Panc1 (cell line): ENCODE measurements around the gene DNAJC16. TPM values are rescaled to one million over a fixed set of nuclear protein-coding genes. Genes with fewer than 3 reads are reported as not detected.

Experiments used
- ATAC-seq: fragments of 200-7000 bp; cut with Tn5 transposase; 2 replicates; pipeline ENCODE4 v1.9.1; 2020; ENCODE audit warnings: mild to moderate bottlenecking, moderate library complexity
- BruUV-seq: library from RNA; stranded (reverse); fragments of 400-500 nt; replicated peaks from 2 replicates; lab custom pipeline; 2021; lab: Mats Ljungman, UMichigan
- CTCF ChIA-PET: fragments of 300-600 bp; sonication (Branson Sonifier 250); formaldehyde crosslinking; loops from one replicate; lab custom pipeline; 2022; ENCODE audit warnings: antibody characterized with exemption; lab: Charles Lee
- POLR2A ChIA-PET: fragments of 300-600 bp; sonication (Branson Sonifier 250); formaldehyde crosslinking; loops from one replicate; lab custom pipeline; 2022; ENCODE audit warnings: antibody characterized with exemption; lab: Charles Lee
- DNase-seq: peaks from one replicate; pipeline ENCODE4 v3.0.0-alpha.2; 2010; ENCODE audit warnings: low read depth, low spot score
- H3K27ac ChIP-seq: 2 replicates; pipeline ENCODE4 v1.5.1; 2011; ENCODE audit warnings: mild to moderate bottlenecking, low read length, inconsistent platforms
- H3K27me3 ChIP-seq: fragments of 200-500 bp; sonication (Bioruptor generic); 2 replicates; pipeline ENCODE4 v1.6.0; 2014; ENCODE audit warnings: low read length, inconsistent platforms; ENCODE audit not compliant: control insufficient read depth, insufficient read depth
- H3K36me3 ChIP-seq: fragments of 200-500 bp; sonication (Bioruptor generic); 2 replicates; pipeline ENCODE4 v1.5.1; 2014; ENCODE audit warnings: inconsistent platforms, mild to moderate bottlenecking, low read length, moderate library complexity; ENCODE audit not compliant: control insufficient read depth, insufficient read depth
- H3K4me1 ChIP-seq: 2 replicates; pipeline ENCODE4 v1.5.1; 2011; ENCODE audit warnings: inconsistent platforms, mild to moderate bottlenecking, low read length, moderate library complexity; ENCODE audit not compliant: control insufficient read depth, insufficient read depth
- H3K4me3 ChIP-seq, 2 experiments: 2 replicates each; pipeline ENCODE4 v1.5.1; 2011 to 2012; ENCODE audit warnings: low read depth in 2 of 2, low read length in 2 of 2, mild to moderate bottlenecking in 2 of 2, inconsistent platforms in 1 of 2, moderate library complexity in 1 of 2
- H3K9me3 ChIP-seq: fragments of 200-500 bp; sonication (Bioruptor generic); 2 replicates; pipeline ENCODE4 v1.5.1; 2014; ENCODE audit warnings: low read depth, mild to moderate bottlenecking, inconsistent platforms, low read length, moderate library complexity; ENCODE audit not compliant: control insufficient read depth, insufficient read depth
- POLR2AphosphoS5 ChIP-seq: IDR thresholded peaks from 2 replicates; pipeline ENCODE4 v1.6.1; 2012; ENCODE audit warnings: mild to moderate bottlenecking, low read depth, low read length, moderate library complexity
- REST ChIP-seq, 2 experiments: IDR thresholded peaks; 2 replicates each; pipeline ENCODE4 v1.6.1; 2011 to 2012; ENCODE audit warnings: low read depth in 2 of 2, control low read depth in 1 of 2, low read length in 1 of 2, mild to moderate bottlenecking in 1 of 2, moderate library complexity in 1 of 2; ENCODE audit not compliant: insufficient read depth in 1 of 2
- SIN3A ChIP-seq: IDR thresholded peaks from 2 replicates; pipeline ENCODE4 v1.6.1; 2012; ENCODE audit warnings: low read depth, mild to moderate bottlenecking, low read length, moderate library complexity, borderline replicate concordance; ENCODE audit not compliant: insufficient read depth
- TCF7L2 ChIP-seq: IDR thresholded peaks from 2 replicates; pipeline ENCODE4 v1.6.1; 2011; ENCODE audit warnings: mild to moderate bottlenecking, low read depth, low read length, inconsistent platforms
- in situ Hi-C: cut with HindIII; loops from 2 replicates; pipeline ENCODE4 v1.10.0; 2016; ENCODE audit warnings: low sequenced_read_pairs, low pct_unique_long_range_greater_than_20kb
- intact Hi-C: fragments of 100-400 bp; cut with micrococcal nuclease; formaldehyde crosslinking; loops from one replicate; pipeline ENCODE4 v1.10.0; 2022; ENCODE audit not compliant: unreplicated experiment
- total RNA-seq: library from RNA; stranded (reverse); gene quantifications from one replicate; pipeline ENCODE4 v1.2.1, GENCODE V29; 2021; ENCODE audit not compliant: unreplicated experiment
- TF ChIP-seq, protein P1 (sequence below): fragments of 450-650 bp; IDR thresholded peaks from 2 replicates; pipeline ENCODE4 v1.5.1; 2017; ENCODE audit warnings: mild to moderate bottlenecking

DNAJC16 gene
- total RNA-seq, 1 experiment from 2014 or later = 22.0 TPM

DNA sequence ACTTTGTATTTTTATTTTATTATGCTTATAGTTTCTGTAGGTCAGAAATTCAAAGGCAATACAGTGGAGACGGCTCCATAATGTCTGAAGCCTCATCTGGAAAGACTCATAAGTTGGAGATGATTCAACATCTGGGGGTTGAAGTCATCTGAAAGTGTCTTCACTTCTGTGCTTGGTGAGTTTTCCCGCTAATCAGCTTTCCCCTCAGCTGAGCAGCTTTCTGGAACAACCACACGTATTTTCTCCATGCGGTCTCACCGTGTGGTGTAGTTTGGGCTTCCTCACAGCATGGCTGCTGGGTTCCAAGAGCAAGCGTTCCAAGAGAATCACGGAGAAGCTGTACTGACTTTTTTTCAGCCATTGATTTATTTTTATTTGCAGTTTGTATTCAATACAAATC lies 83.0 kb downstream of the DNAJC16 start:
- no TSS peak for BruUV-seq
- Histone ChIP-seq H3K27me3 (no peaks in the 10 kb centered on the region), H3K4me1 (no peaks in the 10 kb centered on the region), H3K36me3 (no peaks in the 10 kb centered on the region), H3K9me3 (no peaks in the 10 kb centered on the region), H3K27ac (no peak overlapping the region), H3K4me3 (no peak overlapping the region)
- ATAC-seq (no peak), DNase-seq (no peak)
- TF ChIP-seq, protein P1, sequence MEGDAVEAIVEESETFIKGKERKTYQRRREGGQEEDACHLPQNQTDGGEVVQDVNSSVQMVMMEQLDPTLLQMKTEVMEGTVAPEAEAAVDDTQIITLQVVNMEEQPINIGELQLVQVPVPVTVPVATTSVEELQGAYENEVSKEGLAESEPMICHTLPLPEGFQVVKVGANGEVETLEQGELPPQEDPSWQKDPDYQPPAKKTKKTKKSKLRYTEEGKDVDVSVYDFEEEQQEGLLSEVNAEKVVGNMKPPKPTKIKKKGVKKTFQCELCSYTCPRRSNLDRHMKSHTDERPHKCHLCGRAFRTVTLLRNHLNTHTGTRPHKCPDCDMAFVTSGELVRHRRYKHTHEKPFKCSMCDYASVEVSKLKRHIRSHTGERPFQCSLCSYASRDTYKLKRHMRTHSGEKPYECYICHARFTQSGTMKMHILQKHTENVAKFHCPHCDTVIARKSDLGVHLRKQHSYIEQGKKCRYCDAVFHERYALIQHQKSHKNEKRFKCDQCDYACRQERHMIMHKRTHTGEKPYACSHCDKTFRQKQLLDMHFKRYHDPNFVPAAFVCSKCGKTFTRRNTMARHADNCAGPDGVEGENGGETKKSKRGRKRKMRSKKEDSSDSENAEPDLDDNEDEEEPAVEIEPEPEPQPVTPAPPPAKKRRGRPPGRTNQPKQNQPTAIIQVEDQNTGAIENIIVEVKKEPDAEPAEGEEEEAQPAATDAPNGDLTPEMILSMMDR = no peak
- TF ChIP-seq TCF7L2 (no peak), REST (IDR thresholded peaks at IDR 0.05; ENCODE audit: insufficient read depth in 1 of 2, low read depth in 2 of 2, low read length in 1 of 2) (no peak), SIN3A (no peak), POLR2AphosphoS5 (no peak)
- ChIA-PET CTCF (no interaction called here), POLR2A (no interaction called here)
- in situ Hi-C loops = no loop called here
- intact Hi-C loops = loop anchor here (10.0 kb wide), 1 partner anchor 135 kb away; the partner anchor contains the start of gene TMEM82

DNA sequence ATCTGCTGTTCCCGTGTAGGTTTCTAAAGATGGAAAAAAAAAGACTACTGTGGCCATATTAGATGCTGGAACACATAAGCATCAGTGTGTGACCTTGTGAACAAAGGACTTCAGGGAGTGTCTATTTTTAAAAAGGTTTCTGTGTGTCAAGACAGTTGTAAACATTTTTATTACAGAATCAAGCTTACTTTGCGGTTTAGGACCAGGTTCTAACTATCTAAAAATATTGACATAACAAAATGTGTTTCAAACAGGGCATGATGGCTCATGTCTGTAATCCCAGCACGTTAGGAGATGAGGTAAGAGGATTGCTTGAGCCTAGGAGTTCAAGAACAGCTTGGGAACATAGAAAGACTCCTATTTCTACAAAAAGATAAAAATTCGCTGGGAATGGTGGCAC lies 83.5 kb downstream of the DNAJC16 start:
- no TSS peak for BruUV-seq
- in situ Hi-C loops = no loop called here

More for the DNA sequence above, 83.5 kb downstream of the DNAJC16 start:
- H3K4me1 ChIP-seq = no peaks in the 10 kb centered on the region
- no peaks in the 10 kb centered on the region for H3K27me3 ChIP-seq
- DNase-seq (no peak), ATAC-seq (0 out of 2 replicates have a peak, but pooled peaks have one; percentile 47)
- H3K27ac ChIP-seq = no peak overlapping the region
- ChIA-PET CTCF (no interaction called here), POLR2A (no interaction called here)
- intact Hi-C loops = loop anchor here (10.0 kb wide), 1 partner anchor 135 kb away; the partner anchor contains the start of gene TMEM82
- H3K4me3 ChIP-seq = no peak overlapping the region
- no peaks in the 10 kb centered on the region for H3K9me3 ChIP-seq
- H3K36me3 ChIP-seq = no peaks in the 10 kb centered on the region
- TF ChIP-seq SIN3A (no peak), POLR2AphosphoS5 (no peak), TCF7L2 (no peak), REST (IDR thresholded peaks at IDR 0.05; ENCODE audit: insufficient read depth in 1 of 2, low read depth in 2 of 2, low read length in 1 of 2) (no peak)
- TF ChIP-seq, protein P1 = no peak
